Right lobe of liver (tissue), 6 donors: ENCODE measurements around the gene POLR1G. TPM values are rescaled to one million over a fixed set of nuclear protein-coding genes. Genes with fewer than 3 reads are reported as not detected.

Experiments used
- ATAC-seq, 4 donors: fragments of 200-7000 bp; cut with Tn5 transposase; one replicate each; pipeline ENCODE4 v1.9.1; 2020; ENCODE audit warnings: mild to moderate bottlenecking in 4 of 4, moderate library complexity in 4 of 4
- DNase-seq, 3 donors: peaks; one replicate each; pipeline ENCODE4 v3.0.0-alpha.2; 2020
- H3K27ac ChIP-seq, 3 donors: fragments of 200-600 bp; one replicate each; pipeline ENCODE4 v1.8.0; 2022
- H3K27me3 ChIP-seq, 2 donors: fragments of 200-600 bp; one replicate each; pipeline ENCODE4 v1.8.0; 2022
- H3K36me3 ChIP-seq, 4 donors: fragments of 200-600 bp; sonication (generic) in 1 of 4; one replicate each; pipeline versions ENCODE4 v1.5.1 to v1.8.0; 2017 to 2022; ENCODE audit warnings: control low read depth in 1 of 4
- H3K4me1 ChIP-seq, 4 donors: fragments of 200-600 bp; sonication (generic) in 1 of 4; one replicate each; pipeline versions ENCODE4 v1.5.1 to v1.8.0; 2017 to 2022; ENCODE audit warnings: control low read depth in 1 of 4
- H3K4me3 ChIP-seq, 3 donors: fragments of 200-600 bp; one replicate each; pipeline ENCODE4 v1.8.0; 2022
- H3K9me3 ChIP-seq, 4 donors: fragments of 200-600 bp; sonication (generic) in 1 of 4; one replicate each; pipeline versions ENCODE4 v1.5.1 to v1.8.0; 2017 to 2022; ENCODE audit warnings: control low read depth in 1 of 4
- POLR2A ChIP-seq: fragments of 450-650 bp; IDR thresholded peaks from one replicate; pipeline ENCODE4 v1.6.1; 2017; ENCODE audit warnings: antibody characterized with exemption, mild to moderate bottlenecking
- WGBS: methylation state at CpG from one replicate; pipeline ENCODE4 v1.1.6; 2018; ENCODE audit warnings: low coverage, low lambda C conversion rate; ENCODE audit not compliant: insufficient coverage; ENCODE audit errors: missing lambda C conversion rate; 5-methylcytosine and 5-hydroxymethylcytosine counted together
- intact Hi-C, 2 donors: fragments of 100-400 bp; cut with DNase I; formaldehyde crosslinking; loops; one replicate each; pipeline versions ENCODE4 v1.11.2 to v1.14.1; 2022
- total RNA-seq, 6 experiments: library from RNA; depleted of rRNA in 2 of 6; stranded (reverse); fragments of >200 nt in 2 of 6; fragmentation: NEBNext Ultra II Directional in 3 of 6; extraction: Animal tissue kit (Norgen Biotek cat#: 25700) in 3 of 6; gene quantifications; one replicate each; pipeline versions ENCODE4 v1.1.0 to v1.2.4, GENCODE V29; 2016 to 2023
- TF ChIP-seq, protein P1 (sequence below), 4 donors: fragments of 200-600 bp in 3 of 4; fragments of 450-650 bp in 1 of 4; IDR thresholded peaks; one replicate each; pipeline versions ENCODE4 v1.5.1 to v1.8.0; 2016 to 2022; ENCODE audit warnings: antibody characterized with exemption in 4 of 4, mild to moderate bottlenecking in 2 of 4
- donor health status: DM: no; HTN: yes; CAD: no.
- donor health status: DM: no; HTN: no; CAD: no.
- donor health status: DM: no; HTN: no; CAD: no.
- donor health status: DM: no; HTN: yes; CAD: no.
- donor health status: DM: no; HTN: yes; CAD: no.

Gene POLR1G
- total RNA-seq, 6 experiments from 2014 or later, result 1.3 to 4.5 (median 3.2) TPM

GRCh38 chr19:45445139-45445538, 38.7 kb downstream of the POLR1G start:
- Histone ChIP-seq H3K9me3 (no peaks in the 10 kb centered on the region), H3K4me1 (peaks cover 0 to 13% (median 6%) of the 10 kb centered on the region in 4 donors), H3K36me3 (no peaks in the 10 kb centered on the region), H3K27me3 (no peaks in the 10 kb centered on the region), H3K27ac (no peak overlapping the region), H3K4me3 (no peak overlapping the region)
- ATAC-seq, result no peak
- 83% methylated on average over 4 of the region's 4 CpGs for WGBS
- TF ChIP-seq, protein P1, sequence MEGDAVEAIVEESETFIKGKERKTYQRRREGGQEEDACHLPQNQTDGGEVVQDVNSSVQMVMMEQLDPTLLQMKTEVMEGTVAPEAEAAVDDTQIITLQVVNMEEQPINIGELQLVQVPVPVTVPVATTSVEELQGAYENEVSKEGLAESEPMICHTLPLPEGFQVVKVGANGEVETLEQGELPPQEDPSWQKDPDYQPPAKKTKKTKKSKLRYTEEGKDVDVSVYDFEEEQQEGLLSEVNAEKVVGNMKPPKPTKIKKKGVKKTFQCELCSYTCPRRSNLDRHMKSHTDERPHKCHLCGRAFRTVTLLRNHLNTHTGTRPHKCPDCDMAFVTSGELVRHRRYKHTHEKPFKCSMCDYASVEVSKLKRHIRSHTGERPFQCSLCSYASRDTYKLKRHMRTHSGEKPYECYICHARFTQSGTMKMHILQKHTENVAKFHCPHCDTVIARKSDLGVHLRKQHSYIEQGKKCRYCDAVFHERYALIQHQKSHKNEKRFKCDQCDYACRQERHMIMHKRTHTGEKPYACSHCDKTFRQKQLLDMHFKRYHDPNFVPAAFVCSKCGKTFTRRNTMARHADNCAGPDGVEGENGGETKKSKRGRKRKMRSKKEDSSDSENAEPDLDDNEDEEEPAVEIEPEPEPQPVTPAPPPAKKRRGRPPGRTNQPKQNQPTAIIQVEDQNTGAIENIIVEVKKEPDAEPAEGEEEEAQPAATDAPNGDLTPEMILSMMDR (IDR thresholded peaks at IDR 0.05), result no peak
- TF ChIP-seq POLR2A, result no peak
- intact Hi-C loops, result no loop called here
- DNase-seq, result no peak

GRCh38 chr19:45446295-45446694, 39.9 kb downstream of the POLR1G start:
- H3K27ac ChIP-seq, result no peak overlapping the region
- 0% methylated on average over 1 of the region's 6 CpGs for WGBS
- no peak for DNase-seq
- H3K36me3 ChIP-seq, result no peaks in the 10 kb centered on the region
- no peaks in the 10 kb centered on the region for H3K9me3 ChIP-seq
- peaks cover 0 to 13% (median 8%) of the 10 kb centered on the region in 4 donors for H3K4me1 ChIP-seq
- H3K27me3 ChIP-seq, result no peaks in the 10 kb centered on the region
- no peak overlapping the region for H3K4me3 ChIP-seq
- ATAC-seq, result no peak
- intact Hi-C loops, result no loop called here
- TF ChIP-seq POLR2A, result no peak
- TF ChIP-seq, protein P1 (IDR thresholded peaks at IDR 0.05), result peak in 3 of 4 donors; percentile 37 to 43 (median 38)

DNA sequence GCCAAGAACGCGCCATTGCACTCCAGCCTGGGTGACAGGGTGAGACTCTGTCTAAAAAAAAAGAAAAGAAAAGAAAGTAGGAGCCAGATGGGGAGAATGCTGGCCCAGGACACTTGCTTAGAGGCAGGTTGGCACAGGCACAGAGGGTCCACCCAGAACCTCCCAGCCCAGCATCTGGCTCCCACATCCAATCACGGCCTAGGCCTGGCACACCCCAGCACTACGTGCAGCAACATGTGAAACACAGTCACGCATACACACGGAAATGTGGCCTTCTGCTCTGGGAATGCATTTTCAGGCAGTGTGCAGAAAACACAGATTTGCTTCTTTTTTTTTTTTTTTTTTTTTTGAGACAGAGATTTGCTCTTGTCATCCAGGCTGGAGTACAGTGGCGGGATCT, 40.5 kb downstream of the POLR1G start:
- Histone ChIP-seq H3K27me3 (no peaks in the 10 kb centered on the region), H3K4me3 (no peak overlapping the region), H3K9me3 (no peaks in the 10 kb centered on the region), H3K36me3 (no peaks in the 10 kb centered on the region), H3K4me1 (peaks cover 0 to 13% (median 8%) of the 10 kb centered on the region in 4 donors), H3K27ac (no peak overlapping the region)
- intact Hi-C loops, result no loop called here
- no peak for ATAC-seq
- TF ChIP-seq, protein P1 (IDR thresholded peaks at IDR 0.05), result no peak
- no peak for TF ChIP-seq POLR2A
- DNase-seq, result no peak
- WGBS, result 85% methylated on average over 3 of the region's 7 CpGs

- intact Hi-C loops, result no loop called here
- whole genome bisulfite sequencing, result 81% methylated on average over 3 of the region's 3 CpGs
- DNase-seq (no peak), ATAC-seq (no peak)
- Histone ChIP-seq H3K9me3 (no peaks in the 10 kb centered on the region), H3K4me3 (no peak overlapping the region), H3K36me3 (no peaks in the 10 kb centered on the region), H3K27ac (no peak overlapping the region), H3K27me3 (no peaks in the 10 kb centered on the region), H3K4me1 (peaks cover 0 to 12% (median 6%) of the 10 kb centered on the region in 4 donors)
- TF ChIP-seq POLR2A, result no peak
- TF ChIP-seq, protein P1 (IDR thresholded peaks at IDR 0.05), result no peak
Observed at GRCh38 chr19:45448425-45448756, 41.9 kb downstream of the POLR1G start.

- ATAC-seq (no peak), DNase-seq (no peak)
- Histone ChIP-seq H3K27ac (no peak overlapping the region), H3K9me3 (no peaks in the 10 kb centered on the region), H3K4me1 (peaks cover 0 to 12% (median 6%) of the 10 kb centered on the region in 4 donors), H3K4me3 (no peak overlapping the region), H3K27me3 (no peaks in the 10 kb centered on the region), H3K36me3 (no peaks in the 10 kb centered on the region)
- WGBS, result 69% methylated on average over 7 of the region's 7 CpGs
- TF ChIP-seq, protein P1 (IDR thresholded peaks at IDR 0.05), result no peak
- TF ChIP-seq POLR2A, result no peak
- intact Hi-C loops, result no loop called here
Observed at GRCh38 chr19:45448887-45449299, 42.4 kb downstream of the POLR1G start.
